Muscle of arm (tissue), 12 donors: Measurements from ENCODE around the gene CATSPER1. TPM values are rescaled to one million over a fixed set of nuclear protein-coding genes. Genes with fewer than 3 reads are reported as not detected.

Experiments used
- DNase-seq: peaks from one replicate; pipeline ENCODE4 v3.0.0-alpha.2; 2013
- polyA plus RNA-seq, 12 donors: library from polyadenylated mRNA; unstranded; fragments of 120-200 nt; gene quantifications; one replicate each; pipeline ENCODE4 v1.2.1, GENCODE V29; 2013; ENCODE audit not compliant: insufficient read length in 12 of 12

The CATSPER1 gene
- polyA plus RNA-seq, 12 donors, result 0.08 to 0.57 (median 0.11) TPM; not detected in 7

DNA sequence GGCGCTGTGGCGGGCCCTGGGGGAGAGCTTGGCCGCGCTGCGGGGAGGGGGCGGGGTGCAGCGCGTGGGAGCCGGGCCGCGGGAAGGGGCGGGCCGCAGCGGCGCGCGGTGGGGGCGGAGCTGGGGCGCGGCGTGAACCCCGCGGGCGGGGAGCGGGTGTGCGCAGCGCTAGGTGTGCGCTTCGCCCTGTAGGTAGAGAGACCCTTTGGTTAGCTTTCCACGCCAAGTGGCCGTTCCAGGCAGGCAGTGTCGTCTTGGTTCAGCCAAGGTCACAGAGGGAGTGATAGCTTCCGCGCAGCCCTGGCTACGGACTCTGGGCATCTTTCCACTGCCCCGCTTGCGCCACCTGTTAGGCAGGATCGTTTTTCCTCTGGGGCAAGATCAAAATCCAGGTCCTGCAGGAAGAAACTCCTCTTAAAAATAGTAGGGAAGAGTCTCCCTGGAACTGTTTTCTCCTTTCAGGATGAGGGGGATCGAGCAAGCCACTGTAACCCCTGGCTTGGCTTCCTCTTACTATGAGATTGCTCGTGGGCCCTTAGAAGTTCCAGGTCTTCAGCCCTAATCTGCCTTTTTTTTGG is 23.5 kb downstream of the CATSPER1 start:
- DNase-seq, result no peak

DNA sequence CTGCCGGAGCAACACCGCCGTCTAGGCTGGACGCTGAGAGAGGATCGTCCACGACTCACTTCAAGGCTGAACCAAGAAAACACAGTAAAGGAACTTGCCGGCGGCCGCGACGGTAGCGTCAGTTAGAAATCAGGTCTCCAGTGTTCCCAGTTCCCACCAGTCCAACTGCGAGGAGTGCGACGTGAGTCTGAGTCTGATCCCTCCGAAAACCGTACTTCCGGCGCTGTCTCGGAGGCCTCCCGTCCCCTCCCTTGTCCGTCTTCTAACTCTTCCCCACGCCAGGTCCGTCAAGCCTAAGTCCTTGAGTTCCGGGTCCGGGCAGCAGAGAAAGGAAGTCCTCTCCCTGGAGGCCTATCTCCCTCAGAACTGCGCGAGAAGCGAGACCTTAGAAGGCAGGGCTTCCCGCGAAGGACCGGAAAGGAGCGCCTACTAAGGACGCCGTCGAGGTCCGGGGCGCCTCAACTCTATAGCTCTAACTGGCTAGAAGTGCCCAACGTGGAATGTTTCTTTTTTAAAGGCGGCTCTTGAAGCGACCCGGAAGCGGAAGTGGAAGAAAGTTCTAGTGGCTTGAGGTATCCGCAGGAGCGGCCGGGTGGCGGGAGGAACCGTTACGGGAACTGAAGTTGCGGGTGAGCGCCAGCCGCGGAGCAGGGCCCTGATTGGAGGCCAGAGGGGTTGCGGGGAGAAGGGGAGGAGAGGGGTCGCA is 24.2 kb downstream of the CATSPER1 start, which contains the start of the genes BANF1 and EIF1AD:
Gene BANF1, plus strand, starts transcription at position 562 of the 706 bp plus-strand sequence. CDS start 748 bp downstream, outside the sequence.
Gene EIF1AD, minus strand, starts transcription at position 216 of the 706 bp plus-strand sequence. CDS start 1,768 bp downstream, outside the sequence.
- peak; percentile 99 for DNase-seq

DNA sequence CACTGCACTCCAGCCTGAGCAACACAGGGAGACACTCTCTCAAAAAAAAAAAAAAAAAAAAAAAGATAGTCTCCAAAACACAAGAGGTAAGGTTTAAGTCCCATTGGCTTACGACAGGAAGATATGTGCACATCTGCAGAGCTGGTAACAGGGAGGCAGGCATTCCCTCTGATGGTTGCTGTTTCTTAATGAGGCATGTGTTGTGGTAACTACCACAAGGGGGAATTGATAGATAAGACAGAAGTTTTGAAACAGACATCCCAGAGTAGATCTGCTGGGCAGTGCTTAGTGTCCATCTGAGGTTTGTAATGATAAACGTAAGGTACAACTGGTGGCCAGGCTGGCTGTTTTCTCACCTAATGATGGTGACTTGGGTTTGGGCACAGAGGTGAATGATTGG is 29.0 kb downstream of the CATSPER1 start:
- no peak for DNase-seq

DNA sequence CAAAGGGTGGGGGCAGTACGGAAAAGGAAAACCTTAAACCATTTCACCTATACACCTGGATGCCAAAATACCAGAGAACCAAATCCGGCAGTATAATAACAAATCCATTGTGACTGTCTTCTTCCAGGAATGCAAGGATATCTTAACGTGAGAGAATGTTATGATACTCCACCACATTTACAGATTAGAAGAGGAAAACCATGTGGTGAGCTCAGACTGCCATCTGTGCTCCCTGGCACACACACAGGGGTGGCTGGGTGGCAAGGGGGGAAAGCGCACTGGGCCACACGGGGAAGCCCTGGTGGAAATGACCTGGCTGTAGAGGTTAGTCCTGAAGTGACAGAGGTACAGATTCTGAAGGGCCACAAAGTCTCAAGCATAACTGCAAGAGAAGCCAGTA is 34.2 kb downstream of the CATSPER1 start:
- DNase-seq, result no peak

DNA sequence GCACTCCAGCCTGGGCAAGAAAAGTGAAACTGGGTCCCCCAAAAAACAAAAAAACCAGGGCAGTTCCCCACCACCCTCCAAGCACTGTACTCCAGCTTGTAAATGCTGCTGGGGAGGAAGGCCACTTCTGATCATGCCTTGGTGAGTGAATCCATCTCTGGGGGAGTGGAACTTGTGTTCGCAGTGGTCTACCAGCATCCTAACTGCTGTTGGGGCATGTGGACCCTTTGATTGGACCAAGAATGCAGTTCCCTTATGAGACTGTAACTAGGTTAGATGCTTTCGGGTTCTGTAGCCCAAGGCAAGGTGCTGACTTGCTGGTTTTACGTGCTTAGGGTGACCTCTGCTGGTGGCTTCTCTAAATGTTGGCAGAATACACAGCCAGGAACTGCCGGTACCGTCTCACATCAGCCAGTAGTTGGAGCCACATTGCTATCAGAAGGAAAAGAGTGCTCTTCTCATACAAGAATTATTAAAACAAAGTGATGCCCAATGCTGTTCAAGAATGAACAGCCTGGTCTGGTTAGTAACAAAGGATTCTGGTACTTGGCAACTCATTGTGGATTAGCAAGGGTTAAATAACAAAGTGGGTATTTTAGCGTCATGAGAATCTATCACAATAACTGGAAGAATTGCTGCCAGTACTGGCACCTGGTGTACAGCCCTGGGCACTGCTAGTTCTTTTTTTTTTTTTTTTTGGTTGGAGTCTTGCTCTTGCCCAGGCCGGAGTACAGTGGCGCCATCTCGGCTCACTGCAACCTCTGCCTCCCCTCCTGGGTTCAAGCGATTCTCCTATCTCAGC is 37.3 kb downstream of the CATSPER1 start:
- peak; percentile 95 for DNase-seq

DNA sequence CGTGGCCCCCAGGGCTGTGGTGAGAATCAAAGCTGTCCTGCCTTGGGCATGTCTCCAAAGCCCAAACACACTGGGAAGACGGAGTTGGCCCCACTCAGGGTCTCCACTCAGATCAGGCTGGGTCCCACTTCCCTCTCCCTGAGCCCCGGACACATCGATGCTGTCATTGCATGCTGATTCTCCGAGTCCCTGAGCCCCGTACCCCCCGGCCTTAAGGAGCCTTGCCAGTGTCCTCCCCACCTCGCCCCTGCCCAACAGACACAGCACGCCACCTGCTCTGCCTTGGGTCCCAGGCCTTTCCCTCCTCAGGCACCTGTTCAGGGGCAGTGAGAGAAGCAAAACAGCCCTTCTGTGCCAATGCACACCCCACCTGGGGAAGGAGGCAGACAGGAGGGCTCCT is 38.9 kb downstream of the CATSPER1 start:
- DNase-seq, result no peak

DNA sequence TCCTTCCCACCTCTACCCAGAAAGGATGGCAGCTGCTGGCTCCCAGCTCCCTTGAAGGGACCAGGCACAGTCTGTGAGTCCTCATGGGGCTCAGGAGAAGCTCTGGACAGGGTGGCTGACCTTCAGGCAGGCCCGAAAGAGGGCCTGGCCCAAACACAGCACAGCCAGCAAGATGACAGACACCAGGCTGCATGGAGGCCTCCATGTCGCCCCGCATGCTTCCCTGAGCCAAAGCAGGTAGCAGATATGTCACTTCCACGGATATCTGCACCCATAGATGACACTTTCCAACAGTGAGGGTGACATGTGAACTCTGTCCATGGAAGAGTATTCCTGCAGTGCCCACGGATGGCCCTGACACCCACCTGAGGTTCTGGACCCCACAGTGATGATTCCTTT is 42.7 kb downstream of the CATSPER1 start:
- no peak for DNase-seq

DNA sequence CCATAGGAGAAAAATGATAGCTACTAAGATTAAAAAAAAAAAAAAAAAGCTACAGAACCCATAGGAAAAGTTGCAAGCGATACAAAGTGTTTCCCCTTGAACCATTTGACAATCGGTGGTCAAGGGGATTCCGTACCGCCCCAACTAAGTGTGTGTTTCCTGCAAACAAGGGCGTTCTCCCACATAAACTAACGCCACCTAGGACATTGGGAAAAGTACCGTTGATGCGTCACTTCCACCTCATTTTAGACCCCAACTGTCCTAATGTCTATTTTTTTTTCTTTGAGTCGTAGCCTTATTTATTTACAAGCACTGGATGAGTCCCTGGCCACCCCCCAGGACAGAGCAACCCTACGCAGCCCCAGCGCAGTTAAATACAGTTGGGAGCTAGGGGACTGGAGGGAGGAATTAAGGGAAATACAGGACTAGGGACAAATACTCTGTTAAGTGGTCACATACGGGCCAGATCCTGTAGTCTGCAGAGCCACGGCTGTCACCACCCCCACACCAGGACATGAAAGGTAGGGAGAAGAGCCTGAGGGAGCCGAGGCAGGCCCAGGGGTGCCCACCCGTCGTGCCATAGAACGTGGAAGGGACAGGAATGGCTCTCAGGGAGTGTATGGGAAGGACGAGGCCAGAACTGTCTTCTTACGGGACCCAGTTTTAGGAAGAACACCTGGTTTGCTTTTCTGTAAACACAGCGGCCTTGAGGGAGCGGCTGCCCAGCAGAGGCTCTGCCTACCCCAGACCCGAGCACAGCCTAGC is 43.3 kb downstream of the CATSPER1 start:
- no peak for DNase-seq

DNA sequence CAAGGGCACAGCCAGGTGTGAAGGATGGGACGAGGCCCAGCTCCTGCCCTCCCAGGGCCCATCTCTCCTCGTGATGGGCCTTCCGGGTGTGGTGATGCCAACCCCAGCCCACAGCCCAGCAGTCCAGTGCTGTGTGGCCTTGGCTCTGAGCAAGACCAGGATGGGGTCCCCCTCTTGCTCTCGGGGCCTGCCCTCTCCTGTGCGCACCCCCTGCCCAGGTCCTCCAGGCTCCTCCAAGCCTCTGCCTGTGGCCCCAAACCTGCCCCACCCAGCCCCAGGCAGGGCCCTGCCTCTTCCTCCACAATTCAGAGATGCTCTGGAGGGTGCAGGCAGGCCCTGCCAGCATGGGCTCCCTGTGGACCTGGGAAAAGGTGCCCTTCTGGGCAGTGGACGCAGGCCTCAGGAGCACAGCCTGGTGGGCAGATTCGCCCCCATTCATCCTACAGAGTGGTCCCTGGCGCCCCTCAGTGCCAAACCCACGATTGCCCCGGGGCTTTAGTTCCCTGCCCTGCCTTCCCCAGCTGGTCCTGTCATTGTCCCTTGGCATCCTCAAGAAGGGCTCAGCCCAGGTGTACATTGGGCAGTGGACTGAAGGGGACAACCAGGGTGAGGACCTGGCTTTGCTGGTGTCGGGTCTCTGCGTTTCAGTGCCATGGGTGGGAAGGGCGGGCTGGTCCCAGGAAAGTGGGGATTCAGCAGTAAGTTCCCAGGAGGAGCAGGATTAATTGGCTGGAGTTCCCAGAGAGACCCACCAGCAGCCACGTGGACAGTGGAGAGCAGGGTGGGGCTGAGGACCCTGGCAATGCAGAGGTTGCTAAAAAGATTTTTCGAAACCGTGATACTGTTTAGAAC is 44.1 kb downstream of the CATSPER1 start:
- no peak for DNase-seq

DNA sequence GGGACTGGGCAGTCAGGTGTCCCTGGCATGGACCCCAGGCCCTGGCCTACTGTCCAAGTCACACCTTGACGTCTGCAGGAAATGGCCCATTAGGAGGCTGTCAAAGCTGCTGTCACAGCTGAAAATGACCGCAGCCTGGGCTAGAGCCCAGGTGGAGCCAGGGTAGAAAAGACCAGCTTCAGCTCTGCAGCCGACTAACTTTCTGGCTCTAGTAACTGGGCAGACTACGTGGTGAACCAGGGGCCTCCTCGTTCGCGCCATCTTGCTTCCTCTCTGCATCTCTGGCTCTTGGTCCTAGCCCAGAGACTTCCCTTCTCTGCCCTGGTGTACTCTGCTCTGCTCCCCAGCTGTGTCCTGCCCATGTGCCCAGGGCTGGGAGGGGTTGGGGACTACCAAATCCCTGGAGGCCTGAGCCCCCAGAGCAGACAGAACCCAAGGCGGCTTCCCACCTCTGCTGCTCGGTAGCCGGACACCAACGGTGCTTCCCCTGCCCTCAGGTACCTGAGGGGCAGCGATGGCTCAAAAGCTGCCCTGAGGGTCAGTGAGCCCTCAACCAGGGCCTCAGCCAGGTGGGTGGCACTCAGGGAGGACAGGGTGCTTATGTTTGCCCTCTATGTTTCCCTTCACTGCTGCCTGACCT is 45.1 kb downstream of the CATSPER1 start:
- no peak for DNase-seq

DNA sequence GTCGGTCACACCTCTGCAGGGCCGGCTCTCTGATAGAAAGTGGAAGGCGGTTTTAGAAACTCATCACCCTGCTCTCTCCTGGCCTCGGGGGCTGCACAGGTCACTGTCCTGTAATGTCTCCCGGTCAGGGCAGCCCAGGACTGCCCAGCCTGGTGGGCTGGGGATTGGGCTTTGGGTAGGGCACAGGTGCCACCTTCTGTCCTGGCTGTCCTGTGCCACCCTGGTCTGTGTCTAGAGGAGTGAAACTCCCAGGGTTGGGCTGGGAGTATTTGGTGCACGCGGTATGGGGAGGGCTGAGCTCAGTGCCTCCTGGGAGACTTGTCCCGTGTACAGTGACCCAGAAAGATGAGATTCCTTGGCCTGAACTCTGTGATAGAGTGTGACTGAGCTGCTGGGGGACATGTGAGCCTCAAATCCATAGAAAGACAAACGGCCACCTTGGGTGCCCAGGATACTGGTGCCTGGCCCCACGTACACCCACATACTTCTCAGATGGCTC is 47.0 kb downstream of the CATSPER1 start:
- no peak for DNase-seq

DNA sequence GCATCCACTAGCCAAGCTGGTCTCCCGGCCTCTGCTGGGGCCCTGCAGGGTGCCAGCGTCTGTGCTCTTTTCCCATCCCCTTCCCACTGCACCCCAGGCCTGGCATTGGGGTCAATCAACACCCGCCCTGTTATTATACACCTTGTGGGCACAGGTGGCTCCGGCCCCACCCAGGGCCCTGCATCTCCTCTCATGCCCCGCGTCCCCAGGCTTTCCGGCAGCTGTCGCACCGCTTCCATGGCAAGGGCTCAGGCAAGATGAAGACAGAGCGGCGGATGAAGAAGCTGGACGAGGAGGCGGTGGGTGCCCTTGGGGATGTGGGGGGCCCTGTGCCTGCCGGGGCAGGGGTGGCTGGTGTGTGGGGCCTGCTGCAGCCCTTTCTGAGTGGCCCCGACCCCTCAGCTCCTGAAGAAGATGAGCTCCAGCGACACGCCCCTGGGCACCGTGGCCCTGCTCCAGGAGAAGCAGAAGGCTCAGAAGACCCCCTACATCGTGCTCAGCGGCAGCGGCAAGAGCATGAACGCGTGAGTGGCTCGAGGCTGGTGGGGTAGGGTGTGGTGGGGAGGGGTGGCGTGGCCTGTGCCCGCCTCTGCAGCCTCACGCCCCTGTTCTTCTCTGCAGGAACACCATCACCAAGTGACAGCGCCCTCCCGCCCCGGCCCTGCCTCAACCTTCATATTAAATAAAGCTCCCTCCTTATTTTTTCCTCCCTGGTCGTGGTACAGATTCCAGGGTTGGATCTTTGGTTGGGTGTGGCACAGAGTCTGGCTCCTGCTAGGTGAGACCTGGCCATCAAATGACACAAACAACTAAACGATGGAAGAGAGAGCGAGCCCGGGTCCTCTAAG is 47.7 kb downstream of the CATSPER1 start:
- no peak for DNase-seq

DNA sequence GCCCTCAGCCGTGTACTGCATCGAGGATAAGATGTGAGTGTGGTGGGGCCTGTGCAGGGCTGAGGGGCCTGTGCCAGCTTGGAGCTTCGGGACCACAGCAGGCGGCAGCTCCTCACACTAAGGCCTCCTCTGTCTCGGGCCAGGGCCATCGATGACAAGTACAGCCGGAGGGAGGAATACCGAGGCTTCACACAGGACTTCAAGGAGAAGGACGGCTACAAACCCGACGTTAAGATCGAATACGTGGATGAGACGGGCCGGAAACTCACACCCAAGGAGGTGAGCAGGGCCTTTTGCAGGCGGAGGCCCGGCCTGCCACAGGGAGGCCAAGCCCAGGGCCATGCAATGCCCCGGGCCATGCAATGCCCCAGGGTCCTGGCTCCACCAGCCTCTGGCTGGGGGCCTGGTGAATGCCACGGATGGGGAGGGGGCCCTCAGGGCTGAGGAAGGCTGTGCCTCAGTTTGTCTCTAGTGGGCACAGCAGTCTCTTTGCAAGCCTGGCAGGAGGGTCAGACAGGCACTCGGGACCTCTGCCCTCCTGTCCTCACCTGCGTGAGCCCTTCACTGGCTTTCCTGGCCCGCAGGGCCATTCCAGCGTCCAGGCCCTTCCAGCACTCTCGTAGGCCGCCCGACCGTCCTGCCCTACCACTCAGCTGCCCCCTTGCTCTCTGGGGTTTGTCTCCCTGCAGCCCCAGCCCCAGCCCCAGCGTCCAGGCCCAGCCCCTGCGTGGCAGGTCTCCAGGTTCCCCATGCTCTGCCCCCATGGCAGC is 48.5 kb downstream of the CATSPER1 start:
- DNase-seq, result no peak

DNA sequence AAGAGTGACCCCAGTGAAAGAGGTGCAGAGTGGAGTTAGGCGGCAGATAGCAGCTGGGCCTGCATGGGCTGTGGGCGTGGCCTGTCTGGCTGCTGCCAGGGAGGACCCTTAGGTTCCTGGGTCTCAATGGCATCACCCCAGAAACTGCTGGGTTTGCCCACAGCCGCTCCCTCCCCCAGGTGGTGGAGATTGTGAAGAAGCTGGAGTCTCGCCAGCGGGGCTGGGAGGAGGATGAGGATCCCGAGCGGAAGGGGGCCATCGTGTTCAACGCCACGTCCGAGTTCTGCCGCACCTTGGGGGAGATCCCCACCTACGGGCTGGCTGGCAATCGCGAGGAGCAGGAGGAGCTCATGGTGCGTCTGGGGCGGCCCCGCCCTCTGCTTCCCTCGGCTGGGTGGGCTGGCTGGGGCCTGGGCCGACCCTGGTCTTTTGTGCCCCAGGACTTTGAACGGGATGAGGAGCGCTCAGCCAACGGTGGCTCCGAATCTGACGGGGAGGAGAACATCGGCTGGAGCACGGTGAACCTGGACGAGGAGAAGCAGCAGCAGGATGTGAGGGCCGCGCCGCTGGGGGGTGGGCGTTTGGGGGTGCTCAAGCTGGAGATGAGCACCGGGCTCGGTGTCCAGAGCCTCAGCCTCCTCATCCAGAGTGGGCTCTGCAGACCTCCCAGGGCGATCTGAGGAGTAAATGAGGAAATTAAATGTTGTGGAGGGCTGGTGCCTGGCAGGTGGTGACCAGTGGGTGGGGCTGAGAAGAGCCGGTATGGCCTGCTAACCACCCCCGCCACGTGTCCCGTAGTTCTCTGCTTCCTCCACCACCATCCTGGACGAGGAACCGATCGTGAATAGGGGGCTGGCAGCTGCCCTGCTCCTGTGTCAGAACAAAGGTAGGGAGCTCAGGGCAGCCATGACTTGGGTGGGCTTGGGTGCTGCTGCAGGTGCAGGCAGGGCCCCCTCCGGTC is 49.8 kb downstream of the CATSPER1 start:
- DNase-seq, result no peak

DNA sequence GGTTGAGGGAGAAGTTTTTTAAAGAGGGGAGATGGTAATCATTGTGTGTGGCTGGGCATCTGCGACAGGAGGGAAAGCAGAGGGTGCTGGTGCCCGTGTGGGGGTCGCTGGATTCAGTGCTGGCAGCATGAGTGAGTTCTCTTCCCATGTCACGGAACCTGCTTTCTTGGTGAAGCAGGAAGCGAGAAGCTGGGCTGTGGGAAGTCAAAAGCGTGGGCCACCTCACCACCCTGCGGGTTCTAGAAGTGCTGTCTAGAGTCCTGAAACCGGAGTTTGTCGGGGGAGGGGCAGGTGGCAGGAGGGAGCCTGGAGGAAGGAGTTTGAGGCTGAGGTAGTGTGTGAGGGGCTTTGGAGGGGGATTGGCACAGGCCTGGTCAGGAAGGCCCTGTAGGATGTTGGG is 50.5 kb downstream of the CATSPER1 start:
- no peak for DNase-seq

DNA sequence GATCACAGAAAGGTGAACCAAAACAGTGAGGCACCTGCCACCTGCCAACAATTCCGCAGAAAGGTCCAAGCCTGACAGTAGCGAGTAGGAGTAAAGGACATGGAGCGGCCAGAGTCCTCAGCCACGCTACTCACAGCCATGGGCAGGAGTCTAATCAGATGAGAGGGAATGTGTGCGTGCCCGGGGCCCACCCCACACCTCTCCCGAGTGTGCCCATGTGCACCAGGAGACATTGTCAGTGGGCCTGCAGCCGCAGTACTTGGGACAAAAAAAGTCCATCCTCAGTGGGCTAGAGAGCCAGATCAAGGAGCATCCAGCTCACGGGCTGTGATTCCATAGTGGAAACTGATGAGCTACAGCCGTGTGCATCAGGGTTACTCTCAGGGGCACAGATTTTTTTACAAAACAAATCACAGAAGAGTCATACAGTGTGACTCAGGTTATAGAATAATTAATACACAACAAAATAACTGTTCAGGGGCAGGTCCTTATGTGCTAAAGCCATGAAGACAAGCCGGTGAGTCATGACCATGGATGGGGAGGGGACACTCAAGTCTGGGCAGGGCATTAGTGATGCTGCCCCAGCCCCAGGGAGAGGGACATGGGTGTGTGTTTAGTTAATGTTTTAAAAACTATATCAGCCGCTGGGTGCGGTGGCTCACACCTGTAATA is 52.7 kb downstream of the CATSPER1 start:
- no peak for DNase-seq

DNA sequence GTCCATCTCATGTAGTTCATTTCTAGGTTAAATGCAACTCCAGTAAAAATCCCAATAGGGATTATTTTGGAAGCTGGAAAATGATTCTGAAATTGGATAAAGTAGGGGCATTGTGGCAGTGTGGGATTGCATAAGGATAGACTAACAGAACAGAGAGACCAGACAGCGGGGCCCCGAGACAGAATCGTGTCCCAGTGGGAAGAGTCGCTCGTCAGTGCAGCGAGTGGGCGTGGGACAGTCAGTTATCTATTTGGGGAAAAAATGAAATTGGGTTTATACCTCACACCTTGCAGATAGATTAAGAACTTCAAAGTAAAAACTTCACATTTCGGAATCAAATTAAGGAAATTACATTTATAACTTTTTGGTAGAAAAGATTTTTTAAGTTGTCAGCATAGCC is 54.2 kb downstream of the CATSPER1 start:
- DNase-seq, result no peak
